H9 (cell line): ENCODE measurements around the gene ERC1. TPM values are rescaled to one million over a fixed set of nuclear protein-coding genes. Genes with fewer than 3 reads are reported as not detected.

Experiments used
- DNase-seq: peaks from one replicate; pipeline ENCODE4 v3.0.0-alpha.2; 2017
- H2AFZ ChIP-seq: one replicate; pipeline ENCODE4 v1.6.1; 2013; ENCODE audit warnings: mild to moderate bottlenecking, low read length, control low read depth, moderate library complexity
- H2AK5ac ChIP-seq: 2 replicates; pipeline ENCODE4 v1.6.1; 2013; ENCODE audit warnings: low read length, control low read depth, mixed read lengths; ENCODE audit not compliant: insufficient read length
- H2BK120ac ChIP-seq: one replicate; pipeline ENCODE4 v1.6.1; 2013; ENCODE audit warnings: low read depth, mild to moderate bottlenecking, low read length, control low read depth, inconsistent platforms; ENCODE audit not compliant: poor library complexity, severe bottlenecking
- H2BK12ac ChIP-seq: 2 replicates; pipeline ENCODE4 v1.6.1; 2013; ENCODE audit warnings: low read length, control low read depth, mixed read lengths, low read depth; ENCODE audit not compliant: insufficient read length
- H2BK15ac ChIP-seq: 2 replicates; pipeline ENCODE4 v1.6.1; 2013; ENCODE audit warnings: low read depth, low read length, control low read depth
- H2BK20ac ChIP-seq: one replicate; pipeline ENCODE4 v1.6.1; 2013; ENCODE audit warnings: low read depth, mild to moderate bottlenecking, low read length, control low read depth, inconsistent platforms; ENCODE audit not compliant: poor library complexity, severe bottlenecking
- H2BK5ac ChIP-seq: 2 replicates; pipeline ENCODE4 v1.6.1; 2013; ENCODE audit warnings: low read length, control low read depth, mixed read lengths; ENCODE audit not compliant: insufficient read length
- H3K14ac ChIP-seq: 2 replicates; pipeline ENCODE4 v1.6.1; 2013; ENCODE audit warnings: low read length, control low read depth; ENCODE audit not compliant: insufficient read depth
- H3K18ac ChIP-seq: 2 replicates; pipeline ENCODE4 v1.6.1; 2013; ENCODE audit warnings: low read depth, mild to moderate bottlenecking, mixed read lengths, low read length, control low read depth; ENCODE audit not compliant: insufficient read length
- H3K23ac ChIP-seq: 2 replicates; pipeline ENCODE4 v1.6.1; 2013; ENCODE audit warnings: low read length, control low read depth, mixed read lengths, low read depth; ENCODE audit not compliant: insufficient read length
- H3K23me2 ChIP-seq: 2 replicates; pipeline ENCODE4 v1.6.1; 2013; ENCODE audit warnings: low read depth, mild to moderate bottlenecking, mixed read lengths, low read length, control low read depth; ENCODE audit not compliant: insufficient read length, poor library complexity, severe bottlenecking
- H3K27ac ChIP-seq: 2 replicates; pipeline ENCODE4 v1.5.1; 2013; ENCODE audit warnings: low read length, control low read depth, mixed read lengths, low read depth; ENCODE audit not compliant: insufficient read length
- H3K27me3 ChIP-seq: 2 replicates; pipeline ENCODE4 v1.6.1; 2013; ENCODE audit warnings: low read length, control low read depth, inconsistent platforms; ENCODE audit not compliant: insufficient read depth
- H3K4ac ChIP-seq: 2 replicates; pipeline ENCODE4 v1.6.1; 2013; ENCODE audit warnings: low read depth, mild to moderate bottlenecking, control low read depth, inconsistent platforms, low read length, moderate library complexity
- H3K4me1 ChIP-seq: 2 replicates; pipeline ENCODE4 v1.6.1; 2013; ENCODE audit warnings: low read length, control low read depth, inconsistent platforms; ENCODE audit not compliant: insufficient read depth
- H3K4me2 ChIP-seq: 2 replicates; pipeline ENCODE4 v1.6.1; 2013; ENCODE audit warnings: low read length, control low read depth, mixed read lengths; ENCODE audit not compliant: insufficient read length, insufficient read depth
- H3K56ac ChIP-seq: 2 replicates; pipeline ENCODE4 v1.6.1; 2013; ENCODE audit warnings: low read depth, mild to moderate bottlenecking, mixed read lengths, low read length, control low read depth; ENCODE audit not compliant: insufficient read length
- H3K79me1 ChIP-seq: 2 replicates; pipeline ENCODE4 v1.6.1; 2013; ENCODE audit warnings: low read depth, mild to moderate bottlenecking, moderate library complexity, low read length, control low read depth, inconsistent platforms; ENCODE audit not compliant: insufficient read depth, poor library complexity, severe bottlenecking
- H3K79me2 ChIP-seq: 2 replicates; pipeline ENCODE4 v1.6.1; 2013; ENCODE audit warnings: low read length, control low read depth, inconsistent platforms; ENCODE audit not compliant: insufficient read depth
- H3K9ac ChIP-seq: 2 replicates; pipeline ENCODE4 v1.6.1; 2013; ENCODE audit warnings: low read length, control low read depth, mixed read lengths; ENCODE audit not compliant: insufficient read length; ENCODE audit errors: extremely low read depth
- H3K9me3 ChIP-seq: one replicate; pipeline ENCODE4 v1.6.1; 2013; ENCODE audit warnings: low read depth, low read length, inconsistent platforms; ENCODE audit not compliant: control insufficient read depth
- H3T11ph ChIP-seq: one replicate; pipeline ENCODE4 v1.6.1; 2013; ENCODE audit warnings: mild to moderate bottlenecking, low read length, control low read depth, inconsistent platforms
- H4K20me1 ChIP-seq: one replicate; pipeline ENCODE4 v1.6.1; 2013; ENCODE audit not compliant: control insufficient read depth, insufficient read length, insufficient read depth
- H4K5ac ChIP-seq: 2 replicates; pipeline ENCODE4 v1.6.1; 2013; ENCODE audit warnings: low read depth, mild to moderate bottlenecking, mixed read lengths, low read length, control low read depth; ENCODE audit not compliant: insufficient read length
- H4K8ac ChIP-seq: replicated peaks from 2 replicates; pipeline ENCODE4 v1.6.1; 2013; ENCODE audit warnings: low read length, control low read depth, mixed read lengths, low read depth; ENCODE audit not compliant: insufficient read length
- H4K91ac ChIP-seq: 2 replicates; pipeline ENCODE4 v1.6.1; 2013; ENCODE audit warnings: low read depth, mild to moderate bottlenecking, moderate library complexity, mixed read lengths, low read length, control low read depth; ENCODE audit not compliant: insufficient read length
- H3K27ac Mint-ChIP-seq, 3 experiments: 2 replicates in 2 of 3; 3 replicates in 1 of 3; pipeline ENCODE4 v1.8.0; 2020 to 2021; ENCODE audit warnings: mixed read lengths in 3 of 3, mild to moderate bottlenecking in 1 of 3, moderate library complexity in 1 of 3
- H3K27me3 Mint-ChIP-seq: 2 replicates; pipeline ENCODE4 v1.8.0; 2021; ENCODE audit warnings: low read depth, mild to moderate bottlenecking, moderate library complexity, mixed read lengths
- H3K36me3 Mint-ChIP-seq, 3 experiments: 2 replicates in 2 of 3; 3 replicates in 1 of 3; pipeline ENCODE4 v1.8.0; 2020 to 2021; ENCODE audit warnings: low read depth in 3 of 3, mixed read lengths in 3 of 3; ENCODE audit not compliant: insufficient read depth in 1 of 3
- H3K4me1 Mint-ChIP-seq, 2 experiments: 2 replicates each; pipeline ENCODE4 v1.8.0; 2020; ENCODE audit warnings: mixed read lengths in 2 of 2
- H3K4me3 Mint-ChIP-seq, 2 experiments: 2 replicates in 1 of 2; 3 replicates in 1 of 2; pipeline ENCODE4 v1.8.0; 2020 to 2021; ENCODE audit warnings: mild to moderate bottlenecking in 2 of 2, mixed read lengths in 2 of 2, moderate library complexity in 1 of 2
- H3K9me3 Mint-ChIP-seq, 2 experiments: 2 replicates in 1 of 2; 3 replicates in 1 of 2; pipeline ENCODE4 v1.8.0; 2020; ENCODE audit warnings: mild to moderate bottlenecking in 2 of 2, mixed read lengths in 2 of 2, moderate library complexity in 1 of 2
- CTCF ChIP-seq: fragments of 200-600 bp; sonication (generic); conservative IDR thresholded peaks from 3 replicates; pipeline ENCODE4 v1.8.0; 2021; ENCODE audit warnings: antibody characterized with exemption, mild to moderate bottlenecking
- WGBS: extraction: QIAGEN DNeasy Blood & Tissue Kit; methylation state at CpG from one replicate; pipeline ENCODE4 v1.1.7; 2013; ENCODE audit warnings: missing lambda C conversion rate, low lambda C conversion rate, mixed read lengths; ENCODE audit not compliant: insufficient read length; ENCODE audit errors: extremely low coverage; 5-methylcytosine and 5-hydroxymethylcytosine counted together
- total RNA-seq: library from RNA; stranded (reverse); gene quantifications from 2 replicates; pipeline ENCODE4 v1.2.1, GENCODE V29; 2021

ERC1 gene
- total RNA-seq, 1 experiment from 2014 or later, result 51.2 TPM

DNA sequence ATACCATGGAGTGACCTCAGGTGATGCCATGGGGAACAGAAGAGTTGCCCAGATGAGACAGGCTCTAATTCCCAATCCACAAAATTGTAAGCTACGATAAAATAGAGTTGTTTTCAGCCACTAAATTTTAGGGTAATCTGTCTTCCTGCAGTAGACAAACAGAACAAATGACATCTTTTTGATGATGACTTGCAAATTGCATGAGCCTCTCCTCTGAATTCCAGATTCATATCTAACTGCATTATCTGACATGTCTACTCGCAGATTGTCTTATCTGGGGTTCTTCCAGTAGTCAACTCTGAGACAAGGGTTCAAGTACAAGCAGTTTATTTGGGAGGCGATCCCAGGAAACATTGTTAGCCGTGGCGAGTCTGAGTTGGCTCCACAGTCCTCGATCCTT lies 14.4 kb upstream of the ERC1 start:
- no peaks in the 10 kb centered on the region for H3K27me3 ChIP-seq
- no peak overlapping the region for H4K5ac ChIP-seq
- Mint-ChIP-seq H3K4me1 (peaks cover 4 to 5% of the 10 kb centered on the region in 2 experiments; a peak in 2 of 4 replicates), H3K4me3 (no peak overlapping the region), H3K36me3 (no peaks in the 10 kb centered on the region; a peak in 1 of 7 replicates), H3K27ac (no peak overlapping the region), H3K9me3 (peaks cover 0 to 3% of the 10 kb centered on the region in 2 experiments; a peak in 2 of 5 replicates), H3K27me3 (no peaks in the 10 kb centered on the region; the same call in 1 of the 2 replicates)
- H4K91ac ChIP-seq, result no peak overlapping the region
- no peak overlapping the region for H3K27ac ChIP-seq
- no peak overlapping the region for H2BK12ac ChIP-seq
- no peaks in the 10 kb centered on the region for H3K9me3 ChIP-seq
- H3K23me2 ChIP-seq, result no peaks in the 10 kb centered on the region
- H2BK120ac ChIP-seq, result no peak overlapping the region
- no peak for DNase-seq
- H3K4me2 ChIP-seq, result no peak overlapping the region
- no peak overlapping the region for H2AK5ac ChIP-seq
- no peaks in the 10 kb centered on the region for H3K79me2 ChIP-seq
- no peak overlapping the region for H3K56ac ChIP-seq
- WGBS, result no CpG with 5 or more reads among the region's 6 CpGs
- no peaks in the 10 kb centered on the region for H3K79me1 ChIP-seq
- no peak for TF ChIP-seq CTCF
- H3K18ac ChIP-seq, result no peak overlapping the region
- H4K8ac ChIP-seq, result no peak overlapping the region
- H2BK5ac ChIP-seq, result no peak overlapping the region
- no peaks in the 10 kb centered on the region for H3K4me1 ChIP-seq
- no peak overlapping the region for H2AFZ ChIP-seq
- H3T11ph ChIP-seq, result no peak overlapping the region
- no peak overlapping the region for H3K23ac ChIP-seq
- H4K20me1 ChIP-seq, result no peaks in the 10 kb centered on the region
- no peak overlapping the region for H3K14ac ChIP-seq
- no peak overlapping the region for H2BK15ac ChIP-seq
- no peak overlapping the region for H3K4ac ChIP-seq
- no peak overlapping the region for H2BK20ac ChIP-seq
- no peak overlapping the region for H3K9ac ChIP-seq
